ENCODE results near the gene ESYT3.

Gene ESYT3

GRCh38 chr3:138456961-138457862 lies 22.8 kb downstream of the ESYT3 start:
- H3K4me3 ChIP-seq (ENCODE audit: low read depth, low read length), result no peak overlapping the region
- no peak for TF ChIP-seq CTCF (IDR thresholded peaks at IDR 0.05; ENCODE audit: borderline replicate concordance, insufficient read depth, low read depth, low read length)

GRCh38 chr3:138457863-138458735 lies 23.7 kb downstream of the ESYT3 start:
- H3K4me3 ChIP-seq (ENCODE audit: low read depth, low read length), result no peak overlapping the region
- no peak for TF ChIP-seq CTCF (IDR thresholded peaks at IDR 0.05; ENCODE audit: borderline replicate concordance, insufficient read depth, low read depth, low read length)

GRCh38 chr3:138458774-138459499 lies 24.5 kb downstream of the ESYT3 start:
- TF ChIP-seq CTCF (IDR thresholded peaks at IDR 0.05; ENCODE audit: borderline replicate concordance, insufficient read depth, low read depth, low read length), result no peak
- H3K4me3 ChIP-seq (ENCODE audit: low read depth, low read length), result no peak overlapping the region

- no peak for TF ChIP-seq CTCF (IDR thresholded peaks at IDR 0.05; ENCODE audit: borderline replicate concordance, insufficient read depth, low read depth, low read length)
- no peak overlapping the region for H3K4me3 ChIP-seq (ENCODE audit: low read depth, low read length)
These were observed 25.5 kb downstream of the ESYT3 start for GRCh38 chr3:138459619-138460535.

GRCh38 chr3:138460536-138461205 lies 26.3 kb downstream of the ESYT3 start:
- H3K4me3 ChIP-seq (ENCODE audit: low read depth, low read length), result no peak overlapping the region
- no peak for TF ChIP-seq CTCF (IDR thresholded peaks at IDR 0.05; ENCODE audit: borderline replicate concordance, insufficient read depth, low read depth, low read length)
